A673 (cell line): ENCODE measurements around the gene ICAM3.

ENCODE experiments used
- CTCF ChIP-seq: fragments of 300-800, 200-600 bp; sonication (generic); conservative IDR thresholded peaks from 2 replicates; pipeline ENCODE4 v1.5.1; 2017; ENCODE audit warnings: low read depth, mild to moderate bottlenecking, antibody characterized with exemption, low read length, moderate library complexity, mixed read lengths
- EZH2 ChIP-seq: fragments of 200-600 bp; sonication (generic); IDR thresholded peaks from 2 replicates; pipeline ENCODE4 v1.6.1; 2017; ENCODE audit warnings: borderline replicate concordance, low read depth, mild to moderate bottlenecking, mixed read lengths, antibody characterized with exemption, low read length; ENCODE audit not compliant: poor library complexity, severe bottlenecking

GRCh38 chr19:10368101-10368803 lies 28.8 kb upstream of the ICAM3 start:
- no peak for TF ChIP-seq EZH2
- no peak for TF ChIP-seq CTCF
